Measurements from ENCODE around the gene MEF2C. TPM values are rescaled to one million over a fixed set of nuclear protein-coding genes. Genes with fewer than 3 reads are reported as not detected.

MEF2C gene
- total RNA-seq, 1 donor from 2014 or later: 132 TPM

DNA sequence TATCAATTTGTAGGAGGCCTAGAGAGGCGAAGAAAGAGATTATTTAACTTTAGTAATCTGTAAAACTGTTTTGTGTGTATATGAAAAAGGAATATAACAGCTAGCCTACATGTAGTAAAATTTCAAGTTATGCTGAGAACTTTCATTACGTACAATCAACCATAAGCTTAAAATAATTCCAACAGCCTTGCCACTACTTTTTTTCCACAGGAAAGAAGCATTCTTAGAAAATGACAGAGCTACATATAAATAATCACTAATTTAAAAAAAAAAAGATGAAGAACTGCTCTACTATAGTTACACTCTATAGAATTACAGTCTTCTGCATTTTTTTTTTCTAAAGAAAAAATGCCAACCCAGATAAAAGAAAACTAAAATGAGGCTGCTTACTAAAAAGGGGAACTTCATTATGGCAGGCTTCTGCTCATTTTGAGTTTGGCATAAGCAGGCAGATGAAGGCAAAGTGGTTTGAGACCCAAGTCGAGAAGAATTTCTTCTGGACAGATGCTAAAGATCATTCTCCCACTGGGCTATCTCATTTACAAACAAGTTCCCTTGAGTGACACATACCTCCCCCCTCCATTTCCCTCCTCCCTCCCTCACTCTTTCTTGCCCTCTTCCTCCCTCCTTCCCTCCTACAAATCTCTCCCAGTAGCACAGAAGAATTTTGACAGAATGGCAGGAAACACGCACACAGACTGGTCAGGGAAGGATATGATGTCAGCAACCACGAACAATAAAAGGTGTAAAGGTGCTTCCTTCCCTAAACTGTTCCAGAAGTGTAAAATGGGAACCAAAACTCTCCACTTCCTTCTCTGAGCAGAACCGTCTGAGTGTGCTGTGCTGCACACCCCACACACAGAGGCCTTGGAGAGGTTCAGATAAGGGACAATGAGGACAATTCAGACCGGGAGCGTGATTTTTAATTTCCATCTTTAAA is 56.1 kb downstream of the MEF2C start:
- peak; percentile 99 for DNase-seq

DNA sequence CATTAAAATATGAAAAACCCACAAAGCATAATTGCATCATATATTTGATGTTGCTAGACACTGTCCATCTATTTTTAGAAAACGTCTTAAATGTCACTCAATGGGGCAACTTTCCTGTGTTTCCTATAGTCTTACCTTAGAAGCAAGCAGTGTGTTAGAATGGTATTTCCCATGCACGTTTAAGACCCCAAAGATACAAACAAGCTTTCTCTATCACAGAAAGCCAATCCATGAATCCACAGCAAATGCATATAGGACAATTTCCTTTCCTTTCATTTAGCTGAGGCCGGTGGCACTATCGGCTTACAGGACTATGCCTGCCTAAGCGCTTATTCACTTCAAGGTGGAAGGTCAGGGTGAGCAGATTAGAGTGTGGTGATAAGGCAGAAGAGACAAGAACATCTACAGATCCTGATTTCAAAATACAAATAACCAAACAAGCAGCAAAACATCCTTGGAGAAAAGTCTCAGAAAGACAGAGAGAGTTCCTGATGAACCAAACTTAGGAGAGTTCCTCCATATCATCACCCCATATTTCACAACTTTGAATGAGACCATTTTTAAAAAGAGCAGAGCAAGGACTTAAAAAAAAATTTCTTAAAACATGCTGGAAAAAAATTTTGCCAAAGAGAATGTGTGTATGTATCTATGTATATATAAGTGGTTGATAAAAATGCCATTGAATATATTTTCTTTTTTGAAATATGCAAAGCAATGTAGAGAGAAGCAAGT is 57.2 kb downstream of the MEF2C start:
- peak; percentile 66 for DNase-seq

DNA sequence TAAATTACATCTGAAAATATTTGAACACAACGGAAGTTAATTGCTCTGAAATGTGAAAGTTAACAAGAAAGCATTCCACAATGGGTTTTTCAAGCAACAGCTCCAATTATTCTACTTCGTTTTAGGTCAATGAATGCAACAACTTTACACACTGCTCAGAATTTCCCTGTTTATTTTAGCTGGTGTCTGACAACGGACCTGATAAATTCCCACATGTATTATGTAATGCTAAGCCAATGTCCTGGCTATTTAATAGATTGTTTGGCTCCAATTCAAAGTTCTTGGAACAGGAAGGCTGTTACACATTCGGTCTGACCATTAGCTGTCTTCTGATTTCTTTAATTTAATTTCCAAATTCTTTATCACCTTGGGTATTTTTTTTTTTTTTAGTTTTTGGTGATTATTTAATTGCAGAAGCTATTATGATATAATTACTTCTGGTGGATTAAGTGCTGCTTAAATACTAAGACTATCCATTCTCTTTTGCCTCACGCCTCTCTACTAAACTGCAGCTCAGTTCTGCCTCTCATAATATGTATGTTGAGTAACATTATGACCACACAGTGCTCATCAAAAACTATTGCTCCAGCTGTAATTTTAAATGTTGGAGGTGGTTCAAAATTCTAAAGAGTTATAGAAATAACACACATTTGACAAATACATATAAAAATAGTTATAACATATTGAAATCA is 57.9 kb downstream of the MEF2C start:
- DNase-seq: peak; percentile 95

DNA sequence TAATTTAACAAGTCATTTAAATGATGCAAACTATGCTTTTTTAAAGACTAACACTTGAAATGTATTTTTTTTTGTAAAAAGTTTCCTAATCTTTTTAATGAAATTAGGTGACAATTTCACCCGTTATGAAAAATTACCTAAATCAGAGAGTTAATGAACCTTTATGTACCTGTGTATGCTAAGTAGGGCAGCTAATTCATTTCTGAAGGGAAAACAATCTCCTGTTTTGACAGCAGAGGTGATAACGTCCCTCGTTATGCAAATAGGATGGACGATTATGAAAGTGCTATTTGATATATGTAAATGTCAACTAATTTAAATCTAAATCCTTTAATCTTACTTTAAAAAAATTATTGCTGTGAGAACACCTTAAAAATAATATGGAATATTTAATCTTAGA is 58.8 kb downstream of the MEF2C start:
- DNase-seq: peak; percentile 21

DNA sequence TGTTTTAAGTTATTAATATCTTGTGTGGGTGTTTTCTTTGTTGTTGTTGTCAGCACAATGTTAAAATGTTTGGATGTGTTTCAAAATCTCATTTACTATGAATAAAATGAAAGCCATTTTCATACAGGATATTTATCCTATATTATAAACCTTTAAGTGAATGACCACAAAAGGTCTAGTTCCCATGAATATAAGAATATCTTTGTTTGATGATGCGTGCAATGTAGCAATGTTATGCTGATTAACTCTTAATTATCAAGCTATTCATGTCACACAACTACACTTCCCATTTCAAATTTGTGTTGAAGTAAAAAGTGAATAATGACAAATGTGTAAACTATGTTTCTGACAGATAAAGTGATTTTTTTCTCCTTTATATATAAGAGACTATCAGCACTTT is 59.8 kb downstream of the MEF2C start:
- DNase-seq: no peak

DNA sequence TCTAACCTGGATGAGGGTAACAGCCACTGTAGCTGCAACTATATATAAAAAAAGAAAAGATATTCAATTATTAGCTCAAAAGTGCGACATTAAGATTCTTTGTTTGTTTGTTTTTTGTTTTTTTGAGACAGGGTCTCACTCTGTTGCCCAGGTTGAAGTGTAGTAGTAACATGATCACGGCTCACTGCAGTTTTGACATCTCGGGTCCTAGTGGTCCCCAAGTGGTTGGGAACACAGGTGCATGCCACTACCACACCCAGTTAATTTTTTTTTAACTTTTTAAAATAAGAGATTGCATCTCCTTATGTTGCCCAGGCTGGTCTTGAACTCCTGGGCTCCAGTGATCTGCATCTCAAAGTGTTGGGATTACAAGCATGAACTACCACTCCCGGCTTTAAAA is 61.8 kb downstream of the MEF2C start:
- DNase-seq: no peak

DNA sequence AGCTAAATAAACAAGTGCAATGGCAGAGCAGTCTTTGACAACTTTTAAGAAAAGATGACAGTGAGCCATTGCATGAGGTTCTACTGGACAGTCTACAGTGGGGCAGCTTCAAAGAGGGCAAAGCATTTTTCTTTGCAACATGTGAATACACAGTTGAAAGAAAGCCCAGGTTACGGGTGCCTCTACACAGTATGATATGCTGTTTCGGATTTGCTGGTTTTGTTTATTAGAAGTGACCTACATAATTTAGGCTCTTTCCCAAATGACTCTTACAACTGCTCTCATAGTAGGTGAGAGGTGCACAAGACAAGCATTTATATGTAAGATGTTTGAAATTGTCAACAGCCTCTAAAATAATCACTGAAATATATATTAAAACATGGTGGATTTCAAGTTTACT is 62.4 kb downstream of the MEF2C start:
- DNase-seq: no peak

DNA sequence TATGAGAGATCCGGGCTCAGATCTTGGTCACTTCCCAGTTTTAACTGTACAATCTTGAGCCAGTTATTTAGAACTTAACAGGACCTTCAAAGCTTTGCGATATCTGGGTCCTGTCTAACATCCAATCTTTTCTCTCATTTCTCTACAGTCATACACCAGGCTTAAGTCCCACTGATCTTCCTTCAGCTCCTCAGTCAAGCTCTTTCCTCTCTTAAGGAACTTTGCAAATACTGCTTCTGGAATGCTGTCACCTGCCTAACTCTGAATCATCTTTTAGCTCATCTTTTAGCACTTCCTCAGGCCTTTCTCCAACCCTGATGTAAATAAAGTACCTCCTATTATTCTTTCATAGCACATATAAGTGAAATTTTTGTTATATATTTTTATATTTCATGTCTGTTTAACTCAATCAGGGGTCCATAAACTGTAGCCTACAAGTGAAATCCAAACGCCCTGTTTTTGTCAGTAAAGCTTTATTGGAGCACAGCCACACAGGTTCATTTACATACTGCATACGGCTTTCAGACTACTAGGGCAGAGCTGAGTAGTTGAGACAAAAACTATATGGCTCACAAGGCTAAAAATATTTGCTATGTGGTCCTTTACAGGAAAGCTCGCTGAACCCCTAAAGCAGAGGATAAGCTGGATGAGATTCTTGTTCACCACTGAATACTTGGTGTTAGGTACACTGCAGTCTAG is 63.5 kb downstream of the MEF2C start:
- DNase-seq: peak; percentile 26

DNA sequence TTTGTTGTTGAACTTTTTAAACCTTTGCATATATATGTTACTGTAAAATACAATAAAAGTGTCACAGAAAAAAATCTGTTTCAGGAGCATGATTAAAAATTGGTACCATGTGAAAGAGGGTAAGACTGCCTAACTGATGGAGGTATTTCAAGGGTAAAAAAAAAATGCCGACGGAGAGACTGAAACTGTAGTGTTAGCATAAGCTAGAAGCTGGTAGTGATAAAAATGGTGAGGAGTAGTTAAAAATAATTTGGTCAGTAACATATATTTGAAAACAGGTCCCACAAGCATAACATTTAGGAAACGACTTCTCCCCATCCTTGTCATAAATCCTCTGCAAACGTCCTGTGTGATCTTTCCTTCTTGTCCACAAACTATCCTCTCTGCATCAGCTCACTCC is 64.7 kb downstream of the MEF2C start:
- no peak for DNase-seq

DNA sequence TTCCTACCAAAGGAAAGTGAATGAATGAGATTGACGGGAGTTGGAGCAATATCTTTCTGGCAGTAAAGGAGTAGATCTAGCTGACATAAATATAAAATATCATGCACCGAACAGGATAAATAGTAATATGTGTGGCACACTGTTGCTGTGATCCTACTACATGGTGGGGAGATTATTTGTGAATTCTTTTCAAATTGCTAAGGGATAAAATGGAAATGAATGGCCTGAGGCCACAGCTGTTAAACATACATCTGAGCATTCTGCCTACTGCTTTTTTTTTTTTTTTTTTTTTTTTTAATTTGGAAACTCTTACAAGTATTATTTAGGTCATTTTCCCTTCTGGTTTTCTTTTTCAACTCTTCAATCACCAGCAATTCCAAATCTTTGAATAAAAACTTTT is 66.8 kb downstream of the MEF2C start:
- DNase-seq: no peak

DNA sequence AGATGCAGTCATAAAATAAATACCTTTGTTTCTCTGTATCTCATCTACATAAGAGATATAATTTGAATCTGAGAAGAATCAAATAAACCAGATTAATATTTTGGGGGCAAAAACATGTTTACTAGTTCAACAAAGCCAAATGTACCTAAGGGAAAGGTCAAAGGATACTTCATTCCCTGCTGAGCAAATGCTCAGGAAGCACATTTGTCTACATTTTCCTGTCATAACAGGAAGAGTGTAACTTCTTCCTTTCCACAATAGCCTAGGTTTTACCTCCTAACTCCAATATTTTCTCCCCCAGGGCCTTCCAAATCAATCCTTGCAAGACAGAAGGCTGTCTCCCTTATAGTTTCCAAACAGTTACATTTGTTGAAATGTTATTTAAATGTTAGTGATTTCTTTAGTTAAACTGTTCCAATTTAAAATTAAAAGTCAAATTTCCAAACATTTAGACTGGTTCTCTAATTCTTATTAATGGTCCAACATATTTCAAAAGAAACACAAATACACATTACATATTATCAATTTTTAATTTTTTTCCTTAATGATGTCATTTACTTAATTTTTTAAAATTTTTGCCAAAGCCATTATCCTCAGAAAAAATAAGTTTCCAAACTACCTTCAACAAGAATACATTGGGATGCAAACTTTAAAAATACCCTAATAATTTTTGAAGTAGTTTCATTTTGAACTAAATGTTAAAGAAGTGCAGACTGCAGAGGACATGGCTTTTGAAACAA is 67.8 kb downstream of the MEF2C start:
- peak; percentile 89 for DNase-seq

DNA sequence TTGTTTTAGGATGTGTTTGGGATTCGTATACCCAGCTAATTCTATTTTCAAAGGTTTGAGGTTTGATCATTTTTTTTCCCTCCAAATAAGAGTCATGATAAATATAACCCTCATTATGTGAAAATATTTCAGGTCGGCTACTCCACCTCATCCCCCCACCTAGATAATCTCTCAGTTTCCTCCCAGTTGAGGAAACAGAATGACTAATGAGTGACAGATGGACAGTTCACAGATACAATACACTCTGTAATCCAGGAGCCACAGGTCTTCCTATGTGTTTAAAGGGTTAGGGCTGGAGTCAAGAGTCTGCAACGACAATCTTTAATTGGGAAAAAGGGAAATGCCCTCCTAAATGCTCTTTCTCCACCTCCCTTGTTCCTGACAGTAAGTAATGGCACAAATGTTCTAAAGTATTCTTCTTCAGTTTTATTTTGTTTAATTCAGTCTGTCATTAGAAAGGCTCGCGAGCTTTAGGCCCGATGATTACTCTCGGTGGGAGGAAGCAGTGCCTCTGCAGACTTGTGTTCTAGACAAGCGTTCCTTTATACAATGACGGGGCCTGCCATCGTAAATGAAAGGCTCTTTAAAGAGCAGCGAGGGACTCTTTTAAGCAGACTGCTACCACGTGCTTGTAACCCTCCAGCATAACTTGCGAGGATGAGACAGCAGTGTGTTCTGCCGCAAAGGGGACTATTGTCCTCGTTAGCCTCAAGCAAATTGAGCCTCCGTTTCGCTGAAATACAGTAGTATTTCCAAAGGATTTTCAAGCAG is 69.0 kb downstream of the MEF2C start:
- DNase-seq: peak; percentile 75

DNA sequence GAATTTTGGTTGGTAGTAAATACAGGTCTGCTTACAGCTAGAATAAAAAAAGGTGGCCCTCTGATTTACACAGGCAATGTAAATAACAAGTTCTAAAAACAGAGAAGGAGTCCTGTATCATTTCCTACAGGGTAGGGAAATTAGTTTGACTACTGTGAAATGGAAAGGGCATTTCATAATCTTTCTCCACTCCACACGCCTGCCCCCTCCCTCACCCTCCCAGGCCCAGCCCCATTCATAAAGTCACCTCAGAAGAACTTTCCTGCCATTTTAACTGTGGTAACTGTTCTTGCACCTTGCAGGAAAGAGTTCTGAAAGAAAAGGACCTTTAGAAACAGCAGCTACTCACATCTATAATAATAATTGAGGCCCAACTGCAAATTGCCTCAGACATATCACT is 69.7 kb downstream of the MEF2C start:
- DNase-seq: peak; percentile 28

DNA sequence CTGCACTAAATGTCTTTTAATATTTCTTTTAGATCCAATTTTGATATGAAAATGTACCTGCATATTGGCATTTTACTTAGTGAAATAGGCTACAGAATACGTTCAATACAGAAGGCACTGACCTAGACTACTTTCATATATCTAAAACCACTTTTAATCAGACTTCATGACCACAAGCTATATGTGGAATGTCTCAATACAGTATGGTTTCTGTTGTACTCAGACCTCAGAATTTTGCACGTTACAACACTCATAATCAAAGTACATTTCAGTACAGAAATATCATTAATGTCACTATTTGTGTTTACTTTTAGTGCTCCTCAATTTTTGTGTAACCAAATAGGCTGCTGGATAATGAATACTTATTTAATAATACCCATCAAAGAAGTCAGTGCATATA is 74.8 kb downstream of the MEF2C start:
- no peak for DNase-seq

DNA sequence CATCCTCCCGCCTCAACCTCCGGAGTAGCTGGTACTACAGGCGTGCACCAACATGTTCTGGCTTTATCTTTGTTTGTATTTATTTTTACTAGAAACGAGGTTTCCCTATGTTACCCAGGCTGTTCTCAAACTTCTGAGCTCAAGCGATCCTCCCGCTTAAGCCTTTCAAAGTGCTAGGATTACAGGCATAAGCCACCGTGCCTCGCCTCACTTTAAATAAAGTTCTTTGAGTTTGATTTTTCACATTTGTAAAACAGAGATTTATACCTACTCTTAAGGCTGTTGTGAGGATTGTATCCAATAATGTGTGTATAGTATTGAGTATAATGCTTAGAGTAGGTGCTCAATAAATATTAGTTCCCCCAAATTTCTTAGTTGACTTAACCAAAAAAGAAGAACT is 75.7 kb downstream of the MEF2C start:
- DNase-seq: no peak

DNA sequence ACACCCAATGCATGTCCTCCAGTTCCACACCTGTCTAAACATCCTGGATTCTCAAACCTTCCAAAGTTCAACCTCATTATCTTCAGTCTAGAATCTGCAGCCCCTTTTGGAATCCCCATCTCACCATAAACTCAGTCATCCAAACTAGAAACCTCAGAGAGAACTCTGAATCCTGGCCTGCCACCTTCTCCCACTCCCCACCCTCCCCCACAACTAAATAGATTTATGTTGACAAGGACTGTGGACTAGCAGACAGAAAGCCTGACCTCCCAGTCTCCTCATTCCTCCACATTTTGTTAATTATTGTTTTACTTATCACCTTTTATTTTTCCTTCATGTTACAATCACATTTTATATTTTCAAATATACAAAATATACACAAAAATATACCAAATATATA is 76.6 kb downstream of the MEF2C start:
- DNase-seq: no peak

DNA sequence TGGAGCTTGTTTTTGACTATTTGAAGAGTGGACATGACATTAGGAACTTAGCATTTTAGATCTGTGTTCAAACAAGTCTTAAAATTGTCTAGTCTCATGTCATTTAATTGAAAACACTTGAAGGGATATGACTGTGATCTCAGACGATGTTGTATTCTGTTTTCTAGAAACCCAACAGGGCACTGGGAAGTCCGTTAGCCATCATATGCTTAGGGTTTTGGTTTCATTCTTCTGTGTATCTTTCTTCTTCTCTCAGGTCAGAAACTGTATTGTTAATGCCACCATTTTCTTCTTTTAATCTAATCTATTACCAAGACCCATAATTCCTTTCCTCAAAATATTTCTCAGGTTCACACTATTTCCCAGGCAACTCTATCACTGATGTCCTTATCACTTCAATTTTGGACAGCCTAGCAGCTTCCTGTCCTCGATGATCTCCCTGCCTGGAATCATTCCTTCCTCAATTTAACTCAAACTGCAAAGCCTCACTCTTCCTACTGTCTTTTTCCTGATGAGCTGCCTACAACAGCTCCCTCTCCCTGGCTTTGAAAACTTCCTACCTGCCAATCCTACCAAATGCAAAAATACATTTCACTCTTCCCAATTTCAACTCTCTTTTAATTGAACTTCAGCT is 77.7 kb downstream of the MEF2C start:
- no peak for DNase-seq

DNA sequence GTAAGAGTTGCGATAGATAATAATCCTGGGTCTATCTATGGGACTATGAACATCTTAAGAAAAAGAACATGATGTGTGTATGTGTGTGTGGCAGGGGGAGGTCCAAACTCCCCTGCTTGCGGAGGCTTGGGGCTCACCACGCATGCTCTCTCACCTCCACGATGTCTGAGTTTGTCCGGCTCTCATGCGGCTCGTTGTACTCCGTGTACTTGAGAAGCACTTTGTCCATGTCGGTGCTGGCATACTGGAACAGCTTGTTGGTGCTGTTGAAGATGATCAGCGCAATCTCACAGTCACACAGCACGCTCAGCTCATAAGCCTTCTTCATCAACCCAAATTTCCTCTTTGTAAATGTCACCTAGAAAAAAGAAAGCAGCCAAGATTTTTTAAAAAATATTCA is 78.5 kb downstream of the MEF2C start:
- DNase-seq: no peak

DNA sequence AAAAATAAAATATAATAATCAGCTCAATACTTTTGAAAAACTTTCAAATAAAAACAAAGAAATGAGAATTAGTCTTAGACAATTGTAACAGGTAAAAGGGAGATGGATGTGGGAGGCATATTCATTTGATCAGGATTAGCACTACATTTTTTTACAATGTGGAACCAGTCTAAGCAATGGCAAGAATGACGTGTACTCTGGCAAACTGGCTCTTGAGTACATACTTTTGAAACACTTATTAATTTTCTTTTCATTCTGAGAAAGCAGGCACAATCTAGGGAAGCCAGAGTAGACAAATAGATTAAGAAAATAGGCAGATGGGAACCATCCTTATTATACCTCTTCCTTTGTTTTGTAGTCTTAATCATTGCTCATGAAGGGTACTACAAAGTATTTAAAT is 79.7 kb downstream of the MEF2C start:
- no peak for DNase-seq

DNA sequence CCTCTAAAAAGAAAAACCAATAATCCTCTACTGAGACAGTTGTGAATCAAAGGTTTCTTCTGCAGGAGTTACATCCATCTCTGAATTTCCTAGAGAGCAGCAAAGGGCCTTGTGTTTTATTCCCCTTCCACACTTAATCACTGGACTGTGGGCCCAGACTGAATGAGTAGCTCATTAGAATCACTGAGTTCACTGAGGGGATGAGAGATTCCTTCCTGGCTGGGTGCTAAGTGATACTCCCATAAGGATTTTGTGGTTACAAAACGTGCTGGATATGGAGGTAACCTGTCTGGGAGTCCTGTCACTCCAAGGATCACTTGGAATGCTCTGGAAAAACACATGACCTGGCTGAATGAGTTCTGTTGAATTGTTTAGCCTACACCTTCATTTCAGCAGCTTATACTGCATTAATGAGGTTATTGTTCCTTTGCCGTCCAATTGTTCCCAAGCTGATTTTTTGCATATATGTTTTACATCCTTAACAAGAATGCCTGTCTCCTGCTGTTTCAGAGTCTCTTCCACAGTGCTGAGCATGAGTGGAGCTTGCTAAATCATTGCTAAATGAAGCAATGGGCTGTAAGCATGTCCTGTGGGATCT is 82.9 kb downstream of the MEF2C start:
- no peak for DNase-seq

All from dermis blood vessel endothelial cell (primary cell).